EH (cell line): Measurements from ENCODE around the gene ZNF135.

Source experiments
- DNase-seq: peaks from one replicate; pipeline ENCODE4 v3.0.0-alpha.2; 2015; ENCODE audit warnings: low read depth

The ZNF135 gene

DNA sequence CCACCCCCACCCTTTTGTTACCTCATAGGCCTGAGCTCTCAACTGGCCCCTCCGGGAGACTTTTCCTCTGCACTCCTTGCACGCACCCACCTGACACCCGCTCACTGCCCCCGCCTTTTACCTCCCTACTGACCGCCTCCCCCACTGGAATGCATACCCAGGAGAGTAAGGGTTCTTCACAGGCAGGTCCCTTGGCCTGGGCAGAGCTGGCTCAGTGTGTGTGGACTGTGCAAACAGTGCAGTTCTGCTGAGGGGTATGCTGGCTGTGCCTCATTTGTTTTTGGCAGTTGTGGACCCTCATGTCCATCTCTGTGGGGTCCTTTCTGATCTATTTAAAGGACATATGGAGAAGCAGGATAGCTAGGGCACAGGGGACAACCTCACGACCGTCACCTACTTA is 34.0 kb downstream of the ZNF135 start:
- no peak for DNase-seq

DNA sequence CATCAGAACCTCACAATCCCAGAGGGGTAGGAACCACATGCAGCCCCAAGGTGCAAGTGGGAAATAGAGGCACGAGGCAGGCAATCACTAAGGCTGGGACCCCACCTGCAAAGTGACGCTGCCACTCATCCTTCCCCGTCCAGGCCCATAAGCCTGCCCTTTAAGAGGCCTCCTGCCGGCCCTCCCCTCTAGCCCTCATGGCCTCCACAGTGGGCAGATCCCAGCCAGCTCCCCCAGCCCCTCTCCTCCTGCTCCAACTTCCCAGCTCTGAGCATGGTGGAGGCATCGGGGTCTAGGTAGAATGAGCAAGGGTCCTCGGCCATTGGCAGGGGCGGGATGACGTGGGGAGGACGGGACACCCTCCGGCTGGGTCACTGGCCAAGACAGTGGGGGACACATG is 36.2 kb downstream of the ZNF135 start:
- DNase-seq = no peak

DNA sequence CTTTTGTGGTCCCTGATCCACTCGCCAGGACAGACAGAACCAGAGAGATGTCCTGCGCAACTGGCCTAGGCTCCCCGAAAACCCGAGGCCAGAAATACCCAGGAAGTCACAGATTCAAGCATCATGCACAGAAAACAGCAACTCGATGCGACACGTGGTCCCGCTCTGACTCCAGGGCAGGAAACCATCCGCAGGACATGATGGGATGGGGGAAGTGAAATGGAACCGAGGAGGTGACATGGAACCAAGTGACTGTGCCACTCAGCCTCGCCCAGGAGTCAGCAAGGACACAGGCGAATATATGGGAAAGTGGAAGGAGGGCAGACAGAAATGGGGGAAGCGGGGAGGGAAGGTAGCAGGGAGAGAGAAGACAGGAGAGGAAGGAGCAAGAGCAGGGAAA is 37.8 kb downstream of the ZNF135 start:
- DNase-seq = no peak

DNA sequence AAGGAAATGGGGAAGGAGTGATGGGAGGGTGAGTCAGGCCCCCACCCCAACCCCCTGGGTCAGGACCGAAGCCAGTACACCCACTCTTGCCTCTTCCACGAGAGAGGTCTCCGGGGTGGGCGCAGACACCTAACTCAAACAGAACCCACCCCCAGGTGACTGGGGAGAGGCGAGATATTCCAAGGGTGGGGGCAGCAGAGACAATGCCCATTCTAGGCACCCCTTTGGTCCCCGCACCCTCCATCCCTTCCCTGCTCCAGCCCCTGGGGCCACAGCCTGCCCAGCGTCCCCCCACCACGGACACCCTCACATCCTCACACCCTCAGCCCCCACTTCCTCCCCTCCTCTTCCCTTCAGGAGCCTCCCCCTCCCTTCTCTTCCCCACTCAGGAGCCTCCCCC is 38.3 kb downstream of the ZNF135 start:
- DNase-seq = no peak

DNA sequence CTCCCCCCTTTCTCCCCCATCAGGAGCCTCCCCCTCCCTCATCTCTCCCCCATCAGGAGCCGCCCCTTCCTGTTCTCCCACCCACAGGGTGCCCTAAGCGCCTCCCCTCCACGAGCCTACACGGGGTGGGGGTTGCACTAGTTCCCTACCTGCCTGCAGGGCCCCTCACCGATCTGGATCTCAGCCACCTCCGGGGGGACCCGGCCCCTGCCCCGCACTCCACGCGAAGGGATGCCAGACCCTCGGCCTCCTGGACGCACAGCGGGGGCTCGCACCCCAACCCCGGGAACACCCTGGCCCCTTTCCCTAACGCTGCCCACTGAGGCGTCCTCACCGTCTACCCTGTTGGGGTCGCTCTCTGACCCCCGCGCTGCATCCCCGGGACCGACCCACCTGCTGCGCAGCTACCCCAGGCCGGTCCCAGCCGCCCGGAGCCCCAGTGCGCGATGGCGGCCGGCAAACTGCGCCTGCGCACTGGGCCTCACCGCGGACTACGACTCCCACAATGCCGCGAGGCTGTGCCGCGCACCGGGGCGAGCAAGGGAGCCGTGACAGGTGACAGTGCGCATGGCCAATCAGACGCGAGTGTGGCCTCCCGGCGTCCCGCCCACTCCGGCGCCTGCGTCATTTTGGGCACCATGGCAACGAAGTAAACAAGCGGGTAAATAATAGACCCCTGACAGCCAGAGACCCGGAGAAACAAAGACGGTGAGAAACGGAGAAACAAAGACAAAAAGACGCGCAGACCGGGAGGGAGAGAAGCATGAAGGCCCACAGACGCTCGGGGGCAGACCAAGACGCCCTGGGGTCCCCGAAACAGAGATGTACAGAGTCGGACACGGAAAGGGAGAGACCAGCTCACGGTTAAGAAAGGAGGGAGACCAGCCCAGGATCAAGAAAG is 38.9 kb downstream of the ZNF135 start, which contains the start of gene ZSCAN18:
Gene ZSCAN18, minus strand, starts transcription at position 451 of the 901 bp plus-strand sequence. CDS start 7,964 bp downstream, outside the sequence.
- peak; percentile 77 for DNase-seq

DNA sequence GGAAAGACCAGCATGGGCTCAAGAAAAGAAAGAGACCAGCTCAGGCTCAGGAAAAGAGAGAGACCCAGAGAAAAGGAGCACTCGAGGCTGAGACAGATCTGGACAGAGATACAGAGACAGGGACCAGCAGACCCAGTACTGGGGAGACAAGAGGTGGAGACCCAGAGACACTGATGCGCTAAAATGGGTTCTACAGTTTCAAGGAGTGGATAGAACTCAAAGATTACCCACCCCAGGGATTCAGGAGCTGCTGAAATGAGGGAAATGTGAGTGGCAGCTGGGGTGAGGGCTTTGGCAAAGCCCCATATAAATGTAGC is 39.6 kb downstream of the ZNF135 start:
- no peak for DNase-seq

DNA sequence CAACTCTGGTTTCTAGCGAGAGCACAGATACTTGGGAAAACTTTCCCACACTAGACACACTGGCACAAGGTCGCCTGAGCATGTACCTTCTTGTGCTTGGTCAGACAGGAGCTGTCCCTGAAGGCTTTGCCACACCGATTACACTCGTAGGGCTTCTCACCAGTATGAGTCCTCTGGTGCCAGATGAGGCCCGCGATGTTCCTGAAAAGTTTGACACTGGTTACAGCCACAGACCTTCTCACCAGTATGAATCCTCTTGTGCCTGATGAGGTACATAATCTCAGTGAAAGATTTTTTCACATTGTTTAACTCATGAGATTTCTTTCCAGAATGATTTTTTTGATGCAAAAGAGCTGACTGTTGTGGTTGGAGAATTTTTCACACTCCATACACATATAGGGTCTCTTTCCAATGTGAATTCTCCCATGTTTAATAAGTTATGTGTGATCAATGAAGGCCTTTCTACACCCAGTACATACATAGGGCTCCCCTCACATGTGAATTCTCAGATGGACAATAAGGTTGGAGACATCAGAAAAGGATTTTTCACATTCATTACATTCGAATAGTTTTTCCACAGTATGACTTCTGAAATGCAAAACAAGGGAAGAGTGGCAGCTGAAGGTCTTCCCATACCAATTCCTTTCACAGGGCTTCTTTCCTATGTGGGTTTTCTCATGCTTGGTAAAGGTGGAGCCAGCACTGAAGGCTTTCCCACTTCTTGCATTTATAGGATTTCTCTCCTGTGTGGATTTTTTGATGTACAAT is 48.9 kb downstream of the ZNF135 start:
- no peak for DNase-seq

DNA sequence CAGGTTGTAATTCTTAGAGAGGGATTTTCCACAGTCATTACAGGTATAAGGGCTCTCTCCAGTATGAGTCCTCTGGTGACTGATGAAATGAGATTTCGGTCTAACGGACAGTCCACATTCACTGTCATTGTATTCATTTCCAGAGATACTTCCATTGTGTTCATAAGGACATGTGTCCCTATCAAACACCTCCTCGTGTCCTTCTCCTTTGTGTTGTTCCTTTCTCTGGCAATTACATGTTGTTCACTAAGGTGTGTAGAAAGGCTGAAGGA is 49.4 kb downstream of the ZNF135 start:
- no peak for DNase-seq

DNA sequence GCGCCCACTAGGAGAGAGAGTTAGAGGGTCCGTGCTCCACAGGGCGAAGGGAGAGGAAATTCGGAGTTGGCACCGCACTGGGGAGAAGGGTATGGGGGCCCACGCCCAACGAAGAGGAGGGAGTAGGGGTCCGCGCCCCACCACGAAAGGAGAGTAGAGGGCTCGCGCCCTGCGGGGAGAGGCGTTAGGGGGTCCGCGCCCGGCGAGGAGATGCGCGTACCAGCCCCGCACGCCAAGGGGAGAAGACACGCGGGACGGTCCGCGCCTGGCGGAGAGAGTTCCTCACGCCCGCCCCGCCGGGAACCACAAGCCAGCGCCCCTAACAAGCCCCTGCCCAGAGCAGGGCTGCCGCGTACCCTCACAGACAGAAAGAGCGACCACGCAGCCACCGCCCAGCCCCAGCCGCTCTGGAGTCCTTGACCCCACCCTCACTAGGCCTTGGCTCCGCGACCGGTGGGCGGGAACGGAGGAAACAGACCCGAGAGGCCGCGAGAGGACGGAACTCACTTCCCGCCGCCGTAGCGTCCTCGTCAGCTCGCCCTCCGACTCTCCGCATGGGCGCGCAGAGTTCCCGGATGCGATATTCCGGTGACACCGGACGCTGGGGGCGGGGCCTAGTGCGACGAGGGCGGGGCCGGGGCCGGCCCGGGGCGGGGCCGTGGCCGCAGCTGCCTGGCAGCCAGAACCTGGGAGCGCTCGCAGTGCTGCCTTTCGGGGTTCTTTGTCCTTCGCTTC is 58.9 kb downstream of the ZNF135 start:
- no peak for DNase-seq

DNA sequence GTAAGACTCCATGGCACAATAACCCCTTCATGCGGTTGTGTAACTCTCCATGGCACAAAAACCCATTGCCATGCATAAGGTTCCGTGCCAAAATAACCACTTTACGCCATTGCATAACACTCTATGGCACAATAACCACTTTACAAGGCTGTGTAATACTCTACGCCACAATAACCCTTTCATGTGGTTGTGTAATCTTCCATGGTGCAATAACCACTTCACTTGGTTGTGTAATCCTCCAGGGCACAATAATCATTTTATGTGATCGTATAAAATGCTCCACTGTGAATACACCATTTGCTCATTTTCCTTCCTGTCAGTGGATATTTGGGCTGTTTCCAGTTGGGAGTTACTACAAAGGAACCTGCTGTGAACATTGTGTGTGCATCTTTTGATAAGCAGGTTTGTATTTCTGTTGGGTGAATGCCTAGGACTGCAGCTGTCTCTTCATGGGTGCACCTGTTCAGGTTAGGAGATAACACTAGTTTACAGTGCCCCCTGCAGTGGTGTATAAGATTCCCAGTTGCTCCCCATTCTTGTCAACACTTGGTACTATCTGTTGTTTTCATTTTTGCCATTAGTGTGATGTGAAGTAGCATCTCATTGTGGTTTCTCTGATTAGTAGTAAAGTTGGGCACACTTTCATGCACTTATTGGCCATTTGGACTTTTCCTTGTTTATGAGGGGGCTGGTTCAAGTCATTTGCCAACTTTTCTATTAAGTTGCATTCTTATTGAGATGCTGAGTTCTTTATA is 60.1 kb downstream of the ZNF135 start:
- no peak for DNase-seq
